Mesothelial cell of epicardium (in vitro differentiated cells): ENCODE results near the gene IRF2. TPM values are rescaled to one million over a fixed set of nuclear protein-coding genes. Genes with fewer than 3 reads are reported as not detected.

Experiments used
- DNase-seq, 2 experiments: peaks; one replicate each; pipeline ENCODE4 v3.0.0; 2021; ENCODE audit warnings: low spot score in 2 of 2; ENCODE audit not compliant: unreplicated experiment in 2 of 2
- H3K27ac Mint-ChIP-seq: 2 replicates; pipeline ENCODE4 v1.8.0; 2021; ENCODE audit warnings: mixed read lengths
- H3K27me3 Mint-ChIP-seq: 2 replicates; pipeline ENCODE4 v1.8.0; 2021; ENCODE audit warnings: low read depth, mixed read lengths
- H3K36me3 Mint-ChIP-seq: 2 replicates; pipeline ENCODE4 v1.8.0; 2021; ENCODE audit warnings: mixed read lengths
- H3K4me1 Mint-ChIP-seq: 2 replicates; pipeline ENCODE4 v1.8.0; 2021; ENCODE audit warnings: mixed read lengths
- H3K4me3 Mint-ChIP-seq: 2 replicates; pipeline ENCODE4 v1.8.0; 2021; ENCODE audit warnings: mild to moderate bottlenecking, moderate library complexity, mixed read lengths
- H3K9me3 Mint-ChIP-seq: 2 replicates; pipeline ENCODE4 v1.8.0; 2021; ENCODE audit warnings: mixed read lengths
- total RNA-seq: library from RNA; stranded (reverse); gene quantifications from 3 replicates; pipeline ENCODE4 v1.2.1, GENCODE V29; 2021
- TF ChIP-seq, protein P1 (sequence below): fragments of 200-600 bp; sonication (generic); IDR thresholded peaks from one replicate; pipeline ENCODE4 v1.5.0; 2021; ENCODE audit warnings: antibody characterized with exemption; ENCODE audit not compliant: unreplicated experiment

The IRF2 gene
- total RNA-seq, 1 donor from 2014 or later = 15.8 TPM

DNA sequence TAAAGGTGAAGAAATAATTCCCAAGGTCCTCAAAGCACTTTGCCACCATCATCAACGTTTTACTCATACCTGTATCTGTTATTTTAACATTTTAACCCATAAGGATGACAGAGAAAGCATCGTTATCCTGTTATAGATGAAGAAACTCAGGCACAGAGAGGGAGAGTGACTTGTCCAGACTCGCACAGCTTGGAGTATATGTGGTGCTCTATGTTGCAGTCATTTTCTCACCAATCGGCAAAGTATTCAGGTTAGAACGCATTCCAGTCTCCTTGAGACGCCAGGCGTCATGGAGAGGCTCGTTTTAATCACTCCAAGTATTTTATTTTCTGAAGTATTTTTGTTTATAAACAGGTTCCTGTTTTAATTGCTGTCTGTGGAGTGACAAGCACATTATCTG is 73.5 kb downstream of the IRF2 start:
- Mint-ChIP-seq H3K4me3 (no peak overlapping the region), H3K27ac (no peak overlapping the region), H3K4me1 (peaks cover 15% of the 10 kb centered on the region), H3K9me3 (no peaks in the 10 kb centered on the region), H3K36me3 (peaks cover 36% of the 10 kb centered on the region), H3K27me3 (no peaks in the 10 kb centered on the region)
- DNase-seq = no peak
- TF ChIP-seq, protein P1, sequence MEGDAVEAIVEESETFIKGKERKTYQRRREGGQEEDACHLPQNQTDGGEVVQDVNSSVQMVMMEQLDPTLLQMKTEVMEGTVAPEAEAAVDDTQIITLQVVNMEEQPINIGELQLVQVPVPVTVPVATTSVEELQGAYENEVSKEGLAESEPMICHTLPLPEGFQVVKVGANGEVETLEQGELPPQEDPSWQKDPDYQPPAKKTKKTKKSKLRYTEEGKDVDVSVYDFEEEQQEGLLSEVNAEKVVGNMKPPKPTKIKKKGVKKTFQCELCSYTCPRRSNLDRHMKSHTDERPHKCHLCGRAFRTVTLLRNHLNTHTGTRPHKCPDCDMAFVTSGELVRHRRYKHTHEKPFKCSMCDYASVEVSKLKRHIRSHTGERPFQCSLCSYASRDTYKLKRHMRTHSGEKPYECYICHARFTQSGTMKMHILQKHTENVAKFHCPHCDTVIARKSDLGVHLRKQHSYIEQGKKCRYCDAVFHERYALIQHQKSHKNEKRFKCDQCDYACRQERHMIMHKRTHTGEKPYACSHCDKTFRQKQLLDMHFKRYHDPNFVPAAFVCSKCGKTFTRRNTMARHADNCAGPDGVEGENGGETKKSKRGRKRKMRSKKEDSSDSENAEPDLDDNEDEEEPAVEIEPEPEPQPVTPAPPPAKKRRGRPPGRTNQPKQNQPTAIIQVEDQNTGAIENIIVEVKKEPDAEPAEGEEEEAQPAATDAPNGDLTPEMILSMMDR = no peak

DNA sequence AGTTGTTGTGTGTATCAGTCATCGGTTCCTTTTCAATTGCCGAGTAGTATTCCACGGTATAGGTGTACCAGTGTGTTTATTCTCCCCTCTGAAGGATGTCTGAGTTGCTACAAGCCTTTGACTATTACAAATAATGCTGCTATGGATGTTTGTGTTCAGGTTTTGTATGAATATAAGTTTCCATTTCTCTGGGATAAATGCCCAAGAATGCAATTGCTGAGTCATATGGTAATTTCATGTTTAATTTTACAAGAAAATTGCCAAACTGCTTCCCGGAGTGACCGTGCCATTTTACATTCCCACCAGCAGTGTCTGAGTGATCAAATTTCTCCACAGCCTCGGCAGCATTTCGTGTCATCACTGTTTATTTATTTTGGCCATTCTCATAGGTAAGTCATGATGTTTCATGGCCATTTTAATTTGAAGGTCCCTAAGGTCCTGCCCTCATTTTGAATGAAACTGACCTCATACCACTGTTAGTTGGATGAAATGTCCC is 73.9 kb downstream of the IRF2 start:
- Mint-ChIP-seq H3K27ac (no peak overlapping the region), H3K27me3 (no peaks in the 10 kb centered on the region)

GRCh38 chr4:184399512-184399908 is 74.8 kb downstream of the IRF2 start:
- H3K4me3 Mint-ChIP-seq = no peak overlapping the region
- H3K27me3 Mint-ChIP-seq = no peaks in the 10 kb centered on the region
- TF ChIP-seq, protein P1 = no peak
- H3K36me3 Mint-ChIP-seq = peaks cover 42% of the 10 kb centered on the region
- DNase-seq = no peak
- no peak overlapping the region for H3K27ac Mint-ChIP-seq
- H3K9me3 Mint-ChIP-seq = no peaks in the 10 kb centered on the region
- peaks cover 15% of the 10 kb centered on the region for H3K4me1 Mint-ChIP-seq

More for the DNA sequence above, 73.9 kb downstream of the IRF2 start:
- H3K9me3 Mint-ChIP-seq = no peaks in the 10 kb centered on the region
- peaks cover 39% of the 10 kb centered on the region for H3K36me3 Mint-ChIP-seq
- no peak for DNase-seq
- no peak overlapping the region for H3K4me3 Mint-ChIP-seq
- peaks cover 15% of the 10 kb centered on the region for H3K4me1 Mint-ChIP-seq
- TF ChIP-seq, protein P1 = no peak

- DNase-seq = no peak
- H3K27ac Mint-ChIP-seq = no peak overlapping the region
- peaks cover 46% of the 10 kb centered on the region for H3K36me3 Mint-ChIP-seq
- H3K27me3 Mint-ChIP-seq = no peaks in the 10 kb centered on the region
- H3K9me3 Mint-ChIP-seq = no peaks in the 10 kb centered on the region
- peaks cover 13% of the 10 kb centered on the region for H3K4me1 Mint-ChIP-seq
- no peak overlapping the region for H3K4me3 Mint-ChIP-seq
- TF ChIP-seq, protein P1 = no peak
Observed at GRCh38 chr4:184398741-184399511, 75.4 kb downstream of the IRF2 start.

DNA sequence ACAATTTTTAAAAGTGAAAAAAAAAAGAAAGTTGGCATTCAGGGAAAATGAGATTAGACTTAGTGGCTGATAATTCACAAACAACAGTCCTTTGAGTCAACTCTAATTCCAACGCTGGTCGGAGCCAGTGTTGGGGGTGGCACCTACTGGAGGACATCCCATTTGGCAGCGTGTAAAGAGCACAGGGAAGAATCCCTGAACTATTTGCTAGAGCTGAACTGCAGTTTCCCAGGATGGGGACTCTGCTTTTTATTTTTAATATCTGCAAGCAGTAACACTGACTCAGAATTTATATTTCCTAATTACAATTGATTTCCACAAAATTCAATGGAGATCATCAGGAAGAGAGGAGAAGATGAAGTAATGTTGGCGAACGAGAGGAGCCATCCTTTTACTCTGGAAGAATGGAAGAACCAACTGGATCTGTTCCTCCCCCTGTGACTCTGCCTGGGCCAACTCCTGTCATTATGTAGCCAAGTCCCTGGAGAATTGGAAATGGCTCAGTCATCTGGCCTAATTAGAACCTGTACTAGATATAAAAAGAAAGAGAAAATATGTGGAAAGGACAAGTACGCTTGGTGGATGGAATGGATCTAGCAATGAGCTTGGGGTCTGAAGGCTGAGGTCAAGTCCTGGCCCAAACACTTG is 76.7 kb downstream of the IRF2 start:
- H3K4me1 Mint-ChIP-seq = peaks cover 4% of the 10 kb centered on the region
- H3K4me3 Mint-ChIP-seq = no peak overlapping the region
- DNase-seq = no peak
- H3K27ac Mint-ChIP-seq = no peak overlapping the region
- no peaks in the 10 kb centered on the region for H3K9me3 Mint-ChIP-seq
- TF ChIP-seq, protein P1 = no peak
- peaks cover 54% of the 10 kb centered on the region for H3K36me3 Mint-ChIP-seq
- H3K27me3 Mint-ChIP-seq = no peaks in the 10 kb centered on the region
